HG03103 (cell line): ENCODE data around the gene DNAH17.

Experiments
- ATAC-seq: cut with Tn5 transposase; IDR thresholded peaks from one replicate; pipeline ENCODE4 v1.9.1; 2021; ENCODE audit warnings: low read depth; ENCODE audit not compliant: unreplicated experiment

DNAH17 gene

GRCh38 chr17:78460951-78461798, 116.0 kb downstream of the DNAH17 start:
- ATAC-seq = no peak

GRCh38 chr17:78460176-78460675, 117.0 kb downstream of the DNAH17 start:
- ATAC-seq = no peak

- ATAC-seq = no peak
These were observed 117.5 kb downstream of the DNAH17 start for GRCh38 chr17:78459696-78460095.

GRCh38 chr17:78458736-78459335, 118.4 kb downstream of the DNAH17 start:
- ATAC-seq = no peak

DNA sequence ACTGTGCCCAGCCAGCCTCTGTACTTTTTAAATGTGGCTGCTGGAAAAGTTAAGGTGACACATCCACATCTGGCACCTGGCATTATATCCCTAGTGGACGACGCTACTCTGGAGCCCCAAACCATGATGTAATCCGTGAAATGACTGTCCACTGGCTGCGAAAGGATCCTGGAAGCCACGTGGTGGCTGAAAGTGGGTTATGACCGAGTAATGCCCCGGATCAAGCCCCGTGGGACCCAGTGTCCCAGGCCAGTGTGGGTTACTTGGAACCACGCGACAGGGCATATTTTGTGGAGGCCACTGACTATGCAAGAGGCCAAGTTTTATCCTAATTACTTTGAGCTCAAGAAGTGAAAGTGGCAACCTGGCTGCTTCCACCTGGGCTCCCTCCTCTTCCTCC, 119.1 kb downstream of the DNAH17 start:
- ATAC-seq = no peak

- ATAC-seq = no peak
These were observed 122.8 kb downstream of the DNAH17 start for GRCh38 chr17:78454346-78454745.

DNA sequence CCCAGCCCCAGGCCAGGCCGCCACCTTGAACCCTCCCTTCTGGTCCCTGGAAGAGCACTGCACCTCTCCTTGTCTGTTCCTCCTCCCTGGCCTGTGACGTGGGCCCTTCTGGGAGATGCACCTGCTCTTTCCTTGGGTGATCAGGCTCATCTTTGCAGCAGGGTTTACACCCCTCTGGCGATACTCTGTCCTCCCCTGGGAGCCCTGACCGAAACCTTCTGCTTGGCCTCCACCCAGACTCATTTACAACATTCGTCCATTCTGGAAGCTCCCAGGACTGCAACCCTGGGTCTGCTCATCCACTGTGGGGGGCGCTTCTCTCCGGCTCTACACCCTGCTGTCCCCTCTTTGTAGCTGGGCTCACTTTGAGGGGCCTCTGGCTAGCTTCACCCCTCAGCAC, 125.4 kb downstream of the DNAH17 start:
- no peak for ATAC-seq

DNA sequence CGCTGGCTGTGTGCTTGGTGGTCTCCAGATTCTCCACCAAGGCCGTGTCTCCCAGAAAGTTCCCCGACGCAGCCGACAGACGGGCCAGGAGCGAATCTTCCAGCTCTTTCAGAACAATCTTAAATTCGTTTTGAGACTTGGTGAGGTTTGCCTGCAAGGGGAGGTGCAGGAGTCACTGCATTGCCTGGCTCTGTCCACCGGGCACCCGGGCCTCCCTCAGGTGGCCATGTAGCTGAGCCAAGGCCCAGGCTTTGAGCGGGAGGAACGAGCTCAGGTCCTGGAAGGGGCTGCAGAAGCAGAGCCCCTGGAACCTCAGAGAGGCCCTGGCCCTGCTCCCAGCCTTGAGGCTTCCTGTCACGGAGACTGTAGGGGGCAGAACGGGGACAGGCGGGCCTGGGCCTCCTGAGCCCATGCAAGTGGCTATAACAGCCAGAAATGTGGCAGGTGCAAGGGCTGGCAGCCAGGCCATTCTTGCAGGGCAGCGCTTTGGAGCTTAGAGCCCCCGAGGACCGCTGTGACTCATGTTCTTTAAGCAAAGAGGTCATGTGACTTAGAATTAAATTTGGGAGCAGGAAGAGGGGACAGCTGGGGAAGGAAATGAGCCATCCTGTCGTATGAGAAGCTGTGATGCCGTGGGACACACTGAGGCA, 126.4 kb downstream of the DNAH17 start:
- ATAC-seq = no peak

DNA sequence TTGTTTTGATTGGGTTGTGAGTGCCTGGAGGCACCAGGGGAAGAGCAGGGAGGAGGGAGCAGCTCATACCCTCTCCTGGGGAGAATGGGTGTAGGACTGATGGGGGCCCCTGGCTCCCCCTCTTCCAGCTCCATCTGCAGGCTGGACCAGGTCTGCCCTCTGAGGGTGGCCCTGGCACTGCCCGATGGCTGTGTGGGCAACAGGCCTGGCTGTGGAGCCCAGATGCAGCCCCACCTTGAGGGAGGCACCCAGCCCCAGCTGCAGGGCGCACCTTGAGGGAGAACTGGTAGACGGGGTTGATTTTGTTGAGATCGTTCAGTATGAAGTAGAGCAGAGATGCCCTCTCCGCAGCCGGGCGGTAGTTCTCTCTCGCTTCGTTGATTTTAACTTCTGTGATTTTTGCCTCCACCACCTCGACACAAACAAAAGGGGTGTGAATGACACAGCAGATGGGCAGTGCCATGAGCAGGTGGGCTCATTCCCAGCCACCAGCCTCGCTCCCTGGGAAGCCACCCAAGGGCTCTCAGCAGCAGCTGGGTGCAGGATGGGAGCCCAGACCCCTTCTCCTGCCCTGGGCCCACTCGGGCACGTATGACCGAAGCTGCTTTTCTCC, 127.1 kb downstream of the DNAH17 start:
- no peak for ATAC-seq

- ATAC-seq = no peak
These were observed 128.7 kb downstream of the DNAH17 start for GRCh38 chr17:78448356-78448993.

DNA sequence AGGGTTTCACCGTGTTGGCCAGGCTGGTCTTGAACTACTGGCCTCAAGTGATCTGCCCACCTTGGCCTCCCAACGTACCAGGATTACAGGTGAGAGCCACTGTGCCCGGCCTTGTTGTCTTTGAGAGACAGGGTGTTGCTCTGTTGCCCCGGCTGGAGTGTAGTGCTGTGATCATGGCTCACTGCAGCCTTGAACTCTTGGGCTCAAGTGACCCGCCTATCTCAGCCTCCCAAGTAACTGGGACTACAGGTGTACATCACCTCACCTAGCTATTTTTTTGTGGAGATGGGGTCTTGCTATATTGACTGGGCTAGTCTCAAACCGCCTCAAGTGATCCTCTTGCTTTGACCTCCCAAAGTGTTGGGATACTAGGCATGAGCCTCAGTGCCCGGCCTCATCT, 130.4 kb downstream of the DNAH17 start:
- no peak for ATAC-seq

DNA sequence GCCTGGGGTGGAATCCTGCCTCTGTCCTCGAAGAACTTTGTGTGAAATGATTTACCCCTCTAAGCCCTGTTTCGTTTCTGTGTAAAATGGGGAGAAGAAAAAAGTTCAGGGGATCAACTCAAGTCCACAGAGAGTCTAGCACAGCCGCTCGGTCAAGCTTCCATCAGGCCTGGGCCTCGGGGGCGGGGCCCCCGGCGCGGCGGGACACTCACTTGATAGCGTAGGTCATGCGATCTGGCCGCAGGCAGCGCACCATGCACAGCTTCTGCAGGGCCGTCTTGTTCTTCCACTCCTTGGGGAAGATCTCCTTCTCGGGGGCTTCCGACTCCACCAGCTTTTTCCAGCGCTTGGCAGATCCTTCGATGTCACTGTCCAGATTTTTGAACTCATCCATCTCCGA, 132.8 kb downstream of the DNAH17 start:
- no peak for ATAC-seq

- ATAC-seq = no peak
These were observed 134.5 kb downstream of the DNAH17 start for GRCh38 chr17:78442648-78443218.

GRCh38 chr17:78441271-78441971, 135.8 kb downstream of the DNAH17 start:
- ATAC-seq = no peak

DNA sequence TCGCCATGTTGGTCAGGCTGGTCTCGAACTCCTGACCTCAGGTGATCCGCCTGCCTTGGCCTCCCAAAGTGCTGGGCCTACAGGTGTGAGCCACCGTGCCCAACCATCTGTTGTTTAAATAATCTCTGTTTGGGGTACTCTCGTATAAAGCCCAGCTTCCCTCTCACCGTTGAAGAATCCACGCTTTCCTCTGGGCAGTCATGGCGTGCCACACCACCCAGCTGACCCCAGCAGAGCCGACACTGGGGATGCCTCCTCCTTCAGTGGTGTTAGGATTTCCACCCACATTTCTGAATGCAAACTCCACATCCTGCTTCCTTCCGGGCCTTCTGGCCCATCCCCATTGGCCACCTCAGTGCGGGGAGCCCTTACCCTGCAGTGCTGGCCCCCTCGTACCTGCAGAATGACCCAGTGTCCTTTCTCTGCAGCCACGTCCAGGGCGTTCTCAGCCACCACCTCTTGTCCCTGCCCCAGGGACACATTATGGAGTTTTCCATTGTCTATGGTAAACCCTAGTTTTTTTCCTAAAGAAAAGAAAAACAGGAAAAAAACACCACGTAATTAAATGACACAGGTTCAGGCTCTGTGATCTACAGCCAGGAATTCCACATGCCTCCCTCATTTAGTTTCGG, 138.4 kb downstream of the DNAH17 start:
- ATAC-seq = no peak

GRCh38 chr17:78438271-78438691, 138.9 kb downstream of the DNAH17 start:
- no peak for ATAC-seq

DNA sequence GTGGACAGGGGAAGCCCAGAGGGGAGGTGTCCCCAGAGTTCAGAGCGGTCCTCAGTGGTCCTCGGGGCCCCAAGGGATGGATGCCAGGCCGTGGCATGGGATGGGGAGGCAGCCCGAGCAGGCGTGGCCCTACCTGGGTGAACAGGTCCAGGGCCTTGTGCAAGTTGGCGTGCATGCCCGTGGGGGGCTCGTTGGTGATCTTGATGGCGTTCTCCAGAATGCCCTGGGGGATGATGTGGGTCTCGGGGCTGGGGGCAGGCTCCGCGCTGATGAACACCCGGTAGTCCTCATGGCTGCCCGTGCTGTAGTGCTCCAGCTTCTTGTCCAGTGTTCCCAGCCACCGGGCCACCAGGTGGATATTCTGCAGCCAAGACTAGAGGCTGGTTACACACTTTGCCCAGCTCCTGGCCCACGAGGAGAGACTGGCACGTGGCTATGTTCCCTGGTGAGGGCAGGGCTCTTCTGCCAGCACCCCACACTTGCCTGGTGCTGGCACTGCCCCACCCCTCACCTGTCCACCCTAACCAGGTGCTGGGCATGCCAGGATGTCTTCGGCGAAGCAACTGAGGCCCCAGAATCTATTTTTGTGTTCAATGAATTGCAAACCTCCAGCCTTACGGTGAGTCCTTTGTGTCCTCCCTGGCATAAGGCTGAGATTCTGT, 139.6 kb downstream of the DNAH17 start:
- no peak for ATAC-seq

GRCh38 chr17:78435330-78436005, 141.7 kb downstream of the DNAH17 start:
- ATAC-seq = no peak
